ENCODE results near the gene OR4D2. TPM values are rescaled to one million over a fixed set of nuclear protein-coding genes. Genes with fewer than 3 reads are reported as not detected.

OR4D2 gene
- total RNA-seq, 4 donors from 2014 or later, result not detected

DNA sequence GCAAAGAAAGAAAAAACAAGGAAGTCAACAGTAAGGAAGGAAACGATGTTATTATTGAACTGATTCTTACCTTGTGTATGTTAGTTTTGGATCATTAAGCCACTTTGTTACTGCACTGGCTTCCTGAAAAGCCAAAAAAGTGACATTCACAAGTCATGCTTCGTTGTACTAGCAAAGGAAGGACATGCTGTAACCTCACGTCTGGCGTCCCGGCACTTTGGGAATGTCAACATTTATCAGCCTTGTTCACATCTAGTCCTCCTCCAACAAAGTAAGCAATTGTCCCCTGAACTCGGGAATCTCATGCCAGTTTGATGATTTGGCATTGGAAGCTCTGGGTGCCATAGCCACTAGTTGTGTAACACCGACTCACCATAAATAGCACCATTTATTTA lies 53.0 kb downstream of the OR4D2 start:
- intact Hi-C loops (cut with DNase I; ENCODE audit: low total_unique reads), result no loop called here
- H3K4me3 ChIP-seq (ENCODE audit: low read depth, poor library complexity, severe bottlenecking), result no peak overlapping the region
- DNase-seq (ENCODE audit: low spot score in 2 of 2), result no peak
- WGBS, 2 donors, result 59 to 65% methylated on average over 7 of the region's 7 CpGs
- no peak for TF ChIP-seq POLR2A (IDR thresholded peaks at IDR 0.05)
- TF ChIP-seq, protein P1, sequence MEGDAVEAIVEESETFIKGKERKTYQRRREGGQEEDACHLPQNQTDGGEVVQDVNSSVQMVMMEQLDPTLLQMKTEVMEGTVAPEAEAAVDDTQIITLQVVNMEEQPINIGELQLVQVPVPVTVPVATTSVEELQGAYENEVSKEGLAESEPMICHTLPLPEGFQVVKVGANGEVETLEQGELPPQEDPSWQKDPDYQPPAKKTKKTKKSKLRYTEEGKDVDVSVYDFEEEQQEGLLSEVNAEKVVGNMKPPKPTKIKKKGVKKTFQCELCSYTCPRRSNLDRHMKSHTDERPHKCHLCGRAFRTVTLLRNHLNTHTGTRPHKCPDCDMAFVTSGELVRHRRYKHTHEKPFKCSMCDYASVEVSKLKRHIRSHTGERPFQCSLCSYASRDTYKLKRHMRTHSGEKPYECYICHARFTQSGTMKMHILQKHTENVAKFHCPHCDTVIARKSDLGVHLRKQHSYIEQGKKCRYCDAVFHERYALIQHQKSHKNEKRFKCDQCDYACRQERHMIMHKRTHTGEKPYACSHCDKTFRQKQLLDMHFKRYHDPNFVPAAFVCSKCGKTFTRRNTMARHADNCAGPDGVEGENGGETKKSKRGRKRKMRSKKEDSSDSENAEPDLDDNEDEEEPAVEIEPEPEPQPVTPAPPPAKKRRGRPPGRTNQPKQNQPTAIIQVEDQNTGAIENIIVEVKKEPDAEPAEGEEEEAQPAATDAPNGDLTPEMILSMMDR (IDR thresholded peaks at IDR 0.05), result no peak

Other genes starting within 250 kb of the OR4D2 start
- 10 to 100 TPM in 3 of 4 donors, 1 to 10 TPM in 1; 7.5 to 14.3 (median 12.7) TPM for gene CUEDC1, start 211.6 kb upstream of the OR4D2 start, total RNA-seq
- 10 to 100 TPM; 30.3 to 56.1 (median 46.6) TPM for gene VEZF1, start 178.7 kb upstream of the OR4D2 start, total RNA-seq
- 100 to 1,000 TPM in 2 of 4 donors, 10 to 100 TPM in 2; 82.3 to 128 (median 104) TPM for gene SRSF1, start 159.7 kb upstream of the OR4D2 start, total RNA-seq
- gene DYNLL2, start 83.6 kb upstream of the OR4D2 start, total RNA-seq, result 10 to 100 TPM in 3 of 4 donors, 1 to 10 TPM in 1; 9.7 to 14.3 (median 10.9) TPM
- gene OR4D1, start 18.6 kb upstream of the OR4D2 start, total RNA-seq, result under 1 TPM in 1 of 4 donors, not detected in 3; 0.17 TPM
- gene EPX, start 25.7 kb downstream of the OR4D2 start, total RNA-seq, result not detected
- 10 to 100 TPM; 10.8 to 17.3 (median 14.7) TPM for gene MKS1, start 52.3 kb downstream of the OR4D2 start, total RNA-seq
- gene LPO, start 71.6 kb downstream of the OR4D2 start, total RNA-seq, result under 1 TPM in 2 of 4 donors, not detected in 2; 0.06 to 0.59 TPM
- gene MPO, start 114.0 kb downstream of the OR4D2 start, total RNA-seq, result under 1 TPM in 1 of 4 donors, not detected in 3; 0.10 TPM
- 10 to 100 TPM in 1 of 4 donors, 1 to 10 TPM in 3; 8.2 to 18.3 (median 8.8) TPM for gene TSPOAP1, start 161.8 kb downstream of the OR4D2 start, total RNA-seq
- 10 to 100 TPM; 49.5 to 89.7 (median 57.5) TPM for gene SUPT4H1, start 185.2 kb downstream of the OR4D2 start, total RNA-seq